HepG2 (cell line): ENCODE data around the gene CLIP2. TPM values are rescaled to one million over a fixed set of nuclear protein-coding genes. Genes with fewer than 3 reads are reported as not detected.

Experiments used
- AGO1 ChIP-seq: fragments of 200-400 bp; formaldehyde crosslinking; IDR thresholded peaks from 2 replicates; pipeline ENCODE4 v1.6.1; 2017; ENCODE audit warnings: mild to moderate bottlenecking, low read depth, low read length, moderate library complexity; ENCODE audit not compliant: poor library complexity, severe bottlenecking
- ATF4 ChIP-seq, 2 experiments: fragments of 450-650 bp in 1 of 2; sonication (generic) in 1 of 2; formaldehyde crosslinking; IDR thresholded peaks; 2 replicates each; pipeline versions ENCODE4 v1.5.0 to v1.8.0; 2020 to 2022; ENCODE audit warnings: mild to moderate bottlenecking in 1 of 2, missing genetic modification reagents in 1 of 2
- ATRX ChIP-seq: sonication (generic); formaldehyde crosslinking; IDR thresholded peaks from 2 replicates; pipeline ENCODE4 v1.4.0; 2020; ENCODE audit warnings: missing genetic modification reagents, borderline replicate concordance
- DNMT3B ChIP-seq: conservative IDR thresholded peaks from 2 replicates; pipeline ENCODE4 v1.6.1; 2016; ENCODE audit warnings: missing biosample characterization, control low read depth
- FOXO4 ChIP-seq: sonication (generic); formaldehyde crosslinking; conservative IDR thresholded peaks from 2 replicates; pipeline ENCODE4 v1.8.1; 2023; ENCODE audit warnings: missing genetic modification reagents
- HNF1A ChIP-seq, 2 experiments: sonication (generic) in 1 of 2; formaldehyde crosslinking in 1 of 2; IDR thresholded peaks; 2 replicates each; pipeline versions ENCODE4 v1.4.0 to v1.6.1; 2016 to 2020; ENCODE audit warnings: borderline replicate concordance in 1 of 2, low read depth in 1 of 2, mild to moderate bottlenecking in 1 of 2, missing genetic modification reagents in 1 of 2
- MXD4 ChIP-seq: IDR thresholded peaks from 2 replicates; pipeline ENCODE4 v1.6.1; 2016; ENCODE audit warnings: mild to moderate bottlenecking, missing biosample characterization, missing genetic modification reagents
- NR1H2 ChIP-seq: sonication (generic); formaldehyde crosslinking; IDR thresholded peaks from 2 replicates; pipeline ENCODE4 v1.8.1; 2022; ENCODE audit warnings: low read depth, missing genetic modification reagents, borderline replicate concordance
- PRDM4 ChIP-seq: sonication (generic); formaldehyde crosslinking; IDR thresholded peaks from 2 replicates; pipeline ENCODE4 v1.9.0; 2021; ENCODE audit warnings: missing genetic modification reagents, borderline replicate concordance
- RBM22 ChIP-seq: fragments of 200-400 bp; formaldehyde crosslinking; optimal IDR thresholded peaks from 2 replicates; pipeline ENCODE3; 2017; ENCODE audit warnings: mild to moderate bottlenecking, low read length, moderate library complexity
- RFX1 ChIP-seq: fragments of 450-650 bp; IDR thresholded peaks from 2 replicates; pipeline ENCODE4 v1.6.1; 2017
- SETDB1 ChIP-seq: sonication (generic); formaldehyde crosslinking; IDR thresholded peaks from 2 replicates; pipeline ENCODE4 v1.5.1; 2020; ENCODE audit warnings: missing genetic modification reagents, mild to moderate bottlenecking, borderline replicate concordance
- ZFP41 ChIP-seq: sonication (generic); formaldehyde crosslinking; IDR thresholded peaks from 2 replicates; pipeline ENCODE4 v1.4.0; 2020; ENCODE audit warnings: mild to moderate bottlenecking, missing genetic modification reagents, borderline replicate concordance
- ZFP90 ChIP-seq: sonication (generic); formaldehyde crosslinking; IDR thresholded peaks from 2 replicates; pipeline ENCODE4 v1.8.0; 2022; ENCODE audit warnings: missing genetic modification reagents, mild to moderate bottlenecking, inconsistent platforms, borderline replicate concordance
- ZNF143 ChIP-seq: sonication (generic); formaldehyde crosslinking; IDR thresholded peaks from 2 replicates; pipeline ENCODE4 v1.4.0; 2020; ENCODE audit warnings: missing genetic modification reagents
- ZNF282 ChIP-seq: fragments of 450-650 bp; IDR thresholded peaks from 2 replicates; pipeline ENCODE4 v1.6.1; 2018; ENCODE audit not compliant: partially characterized antibody
- ZNF431 ChIP-seq: sonication (generic); formaldehyde crosslinking; IDR thresholded peaks from 2 replicates; pipeline ENCODE4 v1.9.0; 2022; ENCODE audit warnings: missing genetic modification reagents, low read depth, mild to moderate bottlenecking, borderline replicate concordance
- ZNF572 ChIP-seq: sonication (generic); formaldehyde crosslinking; IDR thresholded peaks from 2 replicates; pipeline ENCODE4 v1.5.1; 2020; ENCODE audit warnings: mild to moderate bottlenecking, missing genetic modification reagents
- ZNF883 ChIP-seq: sonication (generic); formaldehyde crosslinking; IDR thresholded peaks from 2 replicates; pipeline ENCODE4 v1.5.1; 2020; ENCODE audit warnings: mild to moderate bottlenecking, missing genetic modification reagents; ENCODE audit errors: not compliant biosample characterization
- ZSCAN9 ChIP-seq: IDR thresholded peaks from 2 replicates; pipeline ENCODE4 v1.6.1; 2016; ENCODE audit warnings: borderline replicate concordance
- polyA plus RNA-seq, 8 experiments: library from polyadenylated mRNA; depleted of rRNA in 3 of 8; stranded (reverse) in 7 of 8; unstranded in 1 of 8; fragments of >200 nt; fragmentation: Illumina TruSeq in 4 of 8; extraction: Trizol in 4 of 8; gene quantifications; 2 replicates each; pipeline versions ENCODE4 v1.2.1 to v1.2.3, GENCODE V29; 2011 to 2016; ENCODE audit warnings: low read depth in 4 of 8, missing spikeins in 1 of 8, mixed read lengths in 1 of 8; ENCODE audit not compliant: insufficient read depth in 1 of 8
- total RNA-seq, 5 experiments: library from RNA; depleted of rRNA; stranded (reverse); fragments of >200 nt; fragmentation: Illumina TruSeq; extraction: Trizol; gene quantifications; 2 replicates each; pipeline ENCODE4 v1.2.3, GENCODE V29; 2016; ENCODE audit warnings: low read depth in 1 of 5

Gene CLIP2
- total and polyA plus RNA-seq, 2 of the 13 experiments (the other 11 are each of a cell fraction or from before 2014, with no cell fraction given), result 6.5 to 17.4 TPM

GRCh38 chr7:74294191-74294998, 5.2 kb downstream of the CLIP2 start (continued):
- no peak for TF ChIP-seq ATF4 (CRISPR knock-in tag; IDR thresholded peaks at IDR 0.05)
- no peak for TF ChIP-seq ATRX
- TF ChIP-seq DNMT3B (CRISPR knock-in tag), result no peak
- no peak for TF ChIP-seq FOXO4
- no peak for TF ChIP-seq SETDB1
- no peak for TF ChIP-seq MXD4 (CRISPR knock-in tag)
- TF ChIP-seq ZNF883, result no peak
- TF ChIP-seq ZFP90, result no peak
- no peak; the same call in 1 of the 2 replicates for TF ChIP-seq HNF1A (IDR thresholded peaks at IDR 0.05; ENCODE audit: low read depth)
- TF ChIP-seq HNF1A (CRISPR knock-in tag; IDR thresholded peaks at IDR 0.05; ENCODE audit: borderline replicate concordance), result peak; percentile 54; the same call in 1 of the 2 replicates
- no peak for TF ChIP-seq PRDM4
- no peak for TF ChIP-seq NR1H2 (CRISPR knock-in tag)
- TF ChIP-seq ZNF572 (CRISPR knock-in tag), result no peak
- TF ChIP-seq RFX1, result peak; percentile 83
- no peak for TF ChIP-seq ZNF282
- TF ChIP-seq ZNF143 (CRISPR knock-in tag), result no peak
- no peak for TF ChIP-seq ZSCAN9 (CRISPR knock-in tag)
- 0 out of 2 replicates have a peak, but pooled peaks have one; percentile 53 for TF ChIP-seq ZFP41 (CRISPR knock-in tag)
- no peak for TF ChIP-seq AGO1
- TF ChIP-seq RBM22, result peak; percentile 56
- TF ChIP-seq ZNF431 (CRISPR knock-in tag), result no peak
